ENCODE data around the gene AOC2. TPM values are rescaled to one million over a fixed set of nuclear protein-coding genes. Genes with fewer than 3 reads are reported as not detected.
"Not testable (repeated sequence)": the region's sequence is repeated elsewhere in the genome, so short reads cannot be mapped to it uniquely, and the experiment has no call there.

The AOC2 gene
- total RNA-seq, 2 donors from 2014 or later = 1.9 to 2.6 TPM

DNA sequence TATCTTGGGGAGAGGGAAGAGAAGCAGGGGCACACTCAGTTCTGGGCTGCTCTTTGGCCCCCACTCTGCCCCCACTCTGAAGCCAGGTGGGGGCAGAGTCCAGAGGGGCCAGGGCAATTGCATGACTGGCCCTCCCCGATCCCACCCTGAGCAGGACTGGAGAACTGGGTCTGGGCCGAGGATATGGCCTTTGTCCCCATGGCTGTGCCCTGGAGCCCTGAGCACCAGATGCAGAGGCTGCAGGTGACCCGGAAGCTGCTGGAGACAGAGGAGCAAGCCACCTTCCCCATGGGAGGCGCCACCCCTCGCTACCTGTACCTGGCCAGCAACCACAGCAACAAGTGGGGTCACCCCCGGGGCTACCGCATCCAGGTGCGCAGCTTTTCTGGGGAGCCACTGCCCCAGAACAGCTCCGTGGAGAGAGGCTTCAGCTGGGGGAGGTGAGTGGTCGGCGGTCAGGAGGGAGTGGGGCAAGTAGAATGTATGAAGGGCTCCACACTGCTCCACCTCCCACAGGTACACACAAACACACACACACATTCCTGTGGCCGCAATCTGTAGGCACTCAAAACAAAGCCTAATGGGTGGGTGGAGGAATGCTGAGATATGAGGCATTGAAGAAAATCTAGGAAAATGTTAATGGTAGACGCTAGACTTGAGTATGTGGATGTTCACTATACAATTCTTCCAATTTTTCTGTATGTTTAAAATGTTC, 28.0 kb downstream of the AOC2 start:
- no peaks in the 10 kb centered on the region for H3K9me3 ChIP-seq (ENCODE audit: control insufficient read depth, low read length, poor library complexity, severe bottlenecking)
- no peak for DNase-seq
- Mint-ChIP-seq H3K27ac (no peak overlapping the region), H3K27me3 (peaks cover 35% of the 10 kb centered on the region), H3K36me3 (ENCODE audit: low read depth) (peaks cover 4% of the 10 kb centered on the region), H3K4me3 (peak overlapping the region; percentile 46), H3K4me1 (no peaks in the 10 kb centered on the region)
- no peak for ATAC-seq

DNA sequence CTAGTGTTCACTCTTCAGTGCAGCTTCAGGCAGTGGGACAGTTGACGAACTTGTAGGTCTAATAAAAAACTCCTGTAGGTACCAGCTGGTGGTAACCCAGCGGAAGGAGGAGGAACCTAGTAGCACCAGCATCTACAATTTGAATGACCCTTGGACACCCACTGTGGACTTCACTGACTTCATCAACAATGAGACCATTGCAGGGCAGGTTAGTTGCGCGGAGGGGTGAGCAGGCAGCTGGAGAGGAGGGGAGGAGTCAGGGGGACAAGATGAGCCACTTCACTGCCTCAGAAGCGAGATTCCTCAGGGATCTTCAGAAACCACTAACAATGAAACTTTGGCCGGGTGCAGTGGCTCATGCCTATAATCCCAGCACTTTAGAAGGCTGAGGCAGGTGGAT, 28.9 kb downstream of the AOC2 start:
- peaks cover 4% of the 10 kb centered on the region for H3K36me3 Mint-ChIP-seq (ENCODE audit: low read depth)
- H3K9me3 ChIP-seq (ENCODE audit: control insufficient read depth, low read length, poor library complexity, severe bottlenecking) = no peaks in the 10 kb centered on the region
- H3K4me1 Mint-ChIP-seq = no peaks in the 10 kb centered on the region
- ATAC-seq = no peak
- no peak overlapping the region for H3K4me3 Mint-ChIP-seq
- H3K27me3 Mint-ChIP-seq = peaks cover 42% of the 10 kb centered on the region
- no peak overlapping the region for H3K27ac Mint-ChIP-seq
- DNase-seq = no peak

DNA sequence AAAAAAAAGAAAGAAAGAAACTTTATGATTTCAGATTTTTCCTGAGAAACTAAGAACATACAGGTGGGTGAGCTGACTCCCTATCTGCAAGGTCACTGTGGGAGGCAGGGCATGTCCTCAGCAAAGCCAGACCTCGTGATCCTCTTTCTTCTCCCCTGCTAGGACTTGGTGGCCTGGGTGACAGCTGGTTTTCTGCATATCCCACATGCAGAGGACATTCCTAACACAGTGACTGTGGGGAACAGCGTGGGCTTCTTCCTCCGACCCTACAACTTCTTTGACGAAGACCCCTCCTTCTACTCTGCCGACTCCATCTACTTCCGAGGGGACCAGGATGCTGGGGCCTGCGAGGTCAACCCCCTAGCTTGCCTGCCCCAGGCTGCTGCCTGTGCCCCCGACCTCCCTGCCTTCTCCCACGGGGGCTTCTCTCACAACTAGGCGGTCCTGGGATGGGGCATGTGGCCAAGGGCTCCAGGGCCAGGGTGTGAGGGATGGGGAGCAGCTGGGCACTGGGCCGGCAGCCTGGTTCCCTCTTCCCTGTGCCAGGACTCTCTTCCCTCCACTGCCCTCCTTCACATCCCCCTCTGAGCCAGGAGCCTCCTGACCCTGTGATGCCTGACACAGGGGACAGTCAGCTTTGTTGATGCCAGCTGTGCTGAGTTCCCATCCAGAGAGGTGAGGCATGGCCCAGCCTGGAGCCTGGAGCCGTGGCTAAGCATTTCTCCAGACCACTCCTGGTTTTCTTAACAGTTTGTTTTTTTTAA, 29.7 kb downstream of the AOC2 start:
- not testable (repeated sequence) for H3K36me3 Mint-ChIP-seq (ENCODE audit: low read depth); H3K9me3 ChIP-seq (ENCODE audit: control insufficient read depth, low read length, poor library complexity, severe bottlenecking); H3K4me1 Mint-ChIP-seq; ATAC-seq; H3K27ac Mint-ChIP-seq; DNase-seq; H3K4me3 Mint-ChIP-seq
- peaks cover 49% of the 10 kb centered on the region for H3K27me3 Mint-ChIP-seq

DNA sequence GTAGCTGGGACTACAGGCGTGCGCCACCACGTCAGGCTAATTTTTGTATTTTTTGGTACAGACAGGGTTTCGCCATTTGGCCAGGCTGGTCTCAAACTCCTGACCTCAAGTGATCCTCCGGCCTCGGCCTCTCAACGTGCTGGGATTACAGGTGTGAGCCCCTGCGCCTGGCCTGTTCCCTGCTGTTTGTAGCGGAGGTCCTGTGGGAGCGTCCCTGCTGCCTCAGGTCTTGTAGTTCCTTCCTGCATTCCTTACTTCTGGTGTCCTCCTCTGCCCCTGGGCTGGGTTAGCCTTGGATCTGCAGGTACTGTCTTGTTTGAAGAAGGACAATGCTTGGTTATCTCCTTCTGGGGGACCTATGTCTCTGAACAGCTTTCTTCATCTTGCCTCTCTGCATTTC, 32.7 kb downstream of the AOC2 start:
- H3K27ac Mint-ChIP-seq = no peak overlapping the region
- no peak for DNase-seq
- ATAC-seq = no peak
- peaks cover 4% of the 10 kb centered on the region for H3K36me3 Mint-ChIP-seq (ENCODE audit: low read depth)
- peaks cover 51% of the 10 kb centered on the region for H3K27me3 Mint-ChIP-seq
- H3K9me3 ChIP-seq (ENCODE audit: control insufficient read depth, low read length, poor library complexity, severe bottlenecking) = no peaks in the 10 kb centered on the region
- no peaks in the 10 kb centered on the region for H3K4me1 Mint-ChIP-seq
- no peak overlapping the region for H3K4me3 Mint-ChIP-seq

DNA sequence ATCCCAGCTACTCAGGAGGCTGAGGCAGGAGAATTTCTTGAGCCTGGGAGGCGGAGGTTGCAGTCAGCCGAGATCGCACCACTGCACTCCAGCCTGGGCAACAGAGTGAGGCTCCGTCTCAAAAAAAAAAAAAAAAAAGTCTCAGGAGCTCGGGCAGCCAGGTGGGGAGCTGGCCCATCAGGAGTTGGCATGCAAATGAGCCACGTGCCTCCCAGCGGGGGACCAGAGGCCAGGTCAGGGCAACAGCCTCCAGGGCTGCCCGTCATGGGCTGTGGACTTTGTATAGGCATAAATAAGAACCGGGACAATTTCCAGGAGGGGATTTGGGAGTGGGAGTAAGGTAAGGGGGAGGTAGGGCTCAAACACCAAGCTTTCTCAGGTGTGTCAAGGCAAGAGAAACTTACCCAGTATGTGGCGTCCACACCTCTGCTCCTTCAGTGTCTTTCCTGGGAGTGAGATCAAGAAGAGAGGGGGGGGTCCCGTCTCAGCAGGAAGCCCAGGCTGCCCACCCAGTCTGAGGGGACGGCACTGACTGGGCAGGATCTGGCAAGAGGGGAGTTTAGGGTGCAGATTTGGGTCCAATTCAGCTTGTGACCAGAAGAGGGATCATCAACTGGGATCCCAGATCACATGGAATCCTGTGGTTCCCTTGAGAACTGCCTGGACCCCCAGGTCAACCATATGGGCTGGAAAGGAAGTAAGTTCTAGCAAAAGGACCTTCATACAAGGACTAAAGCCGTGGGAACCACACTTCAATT, 33.9 kb downstream of the AOC2 start:
- Mint-ChIP-seq H3K4me1 (no peaks in the 10 kb centered on the region), H3K27me3 (peaks cover 41% of the 10 kb centered on the region), H3K4me3 (no peak overlapping the region), H3K36me3 (ENCODE audit: low read depth) (peaks cover 4% of the 10 kb centered on the region), H3K27ac (peak overlapping the region; percentile 21)
- no peaks in the 10 kb centered on the region for H3K9me3 ChIP-seq (ENCODE audit: control insufficient read depth, low read length, poor library complexity, severe bottlenecking)
- ATAC-seq (no peak), DNase-seq (no peak)

DNA sequence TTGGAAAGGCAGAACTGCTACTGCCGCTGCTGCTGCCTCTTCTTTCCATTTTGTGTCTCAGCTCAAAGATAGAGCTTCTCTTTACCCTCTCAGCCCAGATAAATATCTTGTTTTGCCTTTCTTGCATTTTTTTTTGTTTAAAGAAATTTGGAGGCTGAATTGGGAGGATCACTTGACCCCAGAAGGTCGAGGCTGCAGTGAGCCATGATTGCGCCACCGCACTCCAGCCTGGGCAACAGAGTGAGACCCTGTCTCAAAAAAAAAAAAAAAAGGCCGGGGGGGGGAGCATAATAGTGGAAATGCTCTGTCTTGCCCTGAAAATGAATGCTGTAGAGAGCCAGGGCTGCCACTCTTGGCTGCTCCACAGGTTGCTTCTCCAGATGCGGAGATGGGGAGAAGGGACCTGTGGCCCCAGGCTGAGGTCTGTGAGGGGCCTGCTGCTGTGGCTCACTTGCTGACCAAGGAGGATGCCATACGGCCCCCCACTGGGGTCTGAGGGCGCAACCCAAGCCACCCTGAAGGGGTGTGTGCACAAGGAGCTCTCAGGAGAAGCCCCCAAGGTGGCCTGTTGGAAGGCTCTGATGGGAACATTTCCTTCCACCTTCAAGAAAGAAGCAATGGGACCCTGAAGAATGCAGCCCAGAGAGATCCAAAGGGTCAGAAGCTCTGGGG, 34.7 kb downstream of the AOC2 start:
- DNase-seq (no peak), ATAC-seq (no peak)
- Mint-ChIP-seq H3K4me1 (no peaks in the 10 kb centered on the region), H3K4me3 (no peak overlapping the region), H3K36me3 (ENCODE audit: low read depth) (peaks cover 4% of the 10 kb centered on the region), H3K27me3 (peaks cover 39% of the 10 kb centered on the region), H3K27ac (no peak overlapping the region)
- H3K9me3 ChIP-seq (ENCODE audit: control insufficient read depth, low read length, poor library complexity, severe bottlenecking) = no peaks in the 10 kb centered on the region

DNA sequence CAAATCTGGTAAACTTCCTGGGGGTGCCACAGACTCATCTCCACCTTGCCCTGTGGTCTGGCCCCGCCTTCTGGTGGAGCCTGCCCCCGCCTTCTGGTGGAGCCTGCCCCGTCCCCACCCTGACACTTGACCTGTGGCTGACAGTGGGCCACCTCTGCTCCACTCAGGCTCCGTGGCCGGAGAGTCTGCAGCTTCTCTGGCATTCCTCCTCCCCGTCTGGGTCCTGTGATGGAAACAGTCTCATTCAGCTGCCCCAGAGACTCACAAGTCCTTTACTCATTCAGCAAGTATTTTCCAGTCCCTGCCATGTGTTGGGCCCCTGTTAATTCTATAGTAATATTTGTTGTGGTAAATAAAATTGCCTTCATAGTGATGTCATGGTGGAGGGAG, 35.2 kb downstream of the AOC2 start:
- Mint-ChIP-seq H3K36me3 (ENCODE audit: low read depth) (peaks cover 4% of the 10 kb centered on the region), H3K27me3 (peaks cover 39% of the 10 kb centered on the region), H3K4me3 (no peak overlapping the region), H3K4me1 (no peaks in the 10 kb centered on the region), H3K27ac (no peak overlapping the region)
- no peaks in the 10 kb centered on the region for H3K9me3 ChIP-seq (ENCODE audit: control insufficient read depth, low read length, poor library complexity, severe bottlenecking)
- DNase-seq (no peak), ATAC-seq (no peak)

DNA sequence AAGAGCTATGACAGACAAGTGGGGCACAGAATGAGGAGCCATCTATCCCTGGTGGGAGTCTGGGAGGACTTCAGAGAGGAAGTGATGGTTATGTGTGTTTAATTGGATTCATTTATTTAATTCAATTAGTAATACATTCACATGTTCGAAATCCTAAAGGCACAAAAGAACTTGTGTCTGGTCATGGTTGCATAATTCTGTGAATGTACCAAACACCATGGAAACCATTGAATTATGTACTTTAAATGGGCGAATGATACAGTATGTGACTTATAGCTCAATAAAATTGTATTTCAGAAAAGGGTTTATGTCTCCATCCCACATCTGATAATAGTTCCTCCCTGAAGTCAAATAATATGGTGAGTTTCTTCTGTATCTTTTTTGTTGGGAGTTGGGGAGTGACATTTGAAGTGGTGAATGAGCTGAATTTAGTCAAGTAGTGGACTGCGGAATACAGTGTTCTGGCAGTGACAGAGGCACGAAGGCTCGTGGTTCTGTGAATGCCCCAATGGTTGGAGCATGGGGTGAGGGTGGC, 36.5 kb downstream of the AOC2 start:
- Mint-ChIP-seq H3K27ac (no peak overlapping the region), H3K36me3 (ENCODE audit: low read depth) (peaks cover 4% of the 10 kb centered on the region), H3K27me3 (peaks cover 33% of the 10 kb centered on the region), H3K4me3 (no peak overlapping the region), H3K4me1 (no peaks in the 10 kb centered on the region)
- DNase-seq (no peak), ATAC-seq (no peak)
- no peaks in the 10 kb centered on the region for H3K9me3 ChIP-seq (ENCODE audit: control insufficient read depth, low read length, poor library complexity, severe bottlenecking)

DNA sequence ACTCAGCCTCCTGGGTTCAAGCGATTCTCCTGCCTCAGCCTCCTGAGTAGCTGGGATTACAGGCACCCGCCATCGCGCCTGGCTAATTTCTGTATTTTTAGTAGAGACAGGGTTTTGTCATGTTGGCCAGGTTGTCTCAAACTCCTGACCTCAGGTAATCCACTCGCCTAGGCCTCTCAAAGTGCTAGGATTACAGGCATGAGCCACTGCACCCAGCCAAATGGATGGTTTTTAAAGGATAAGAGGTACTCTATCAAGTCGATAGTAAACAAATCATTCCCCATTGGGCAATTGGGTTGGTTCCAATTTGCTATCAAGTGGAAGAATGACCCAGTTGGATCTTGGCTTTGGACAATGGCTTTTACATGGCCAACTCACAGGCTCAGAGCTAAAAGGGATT, 37.3 kb downstream of the AOC2 start:
- not testable (repeated sequence) for H3K4me3 Mint-ChIP-seq; H3K36me3 Mint-ChIP-seq (ENCODE audit: low read depth); H3K4me1 Mint-ChIP-seq; DNase-seq; ATAC-seq; H3K9me3 ChIP-seq (ENCODE audit: control insufficient read depth, low read length, poor library complexity, severe bottlenecking); H3K27ac Mint-ChIP-seq
- H3K27me3 Mint-ChIP-seq = peaks cover 40% of the 10 kb centered on the region

DNA sequence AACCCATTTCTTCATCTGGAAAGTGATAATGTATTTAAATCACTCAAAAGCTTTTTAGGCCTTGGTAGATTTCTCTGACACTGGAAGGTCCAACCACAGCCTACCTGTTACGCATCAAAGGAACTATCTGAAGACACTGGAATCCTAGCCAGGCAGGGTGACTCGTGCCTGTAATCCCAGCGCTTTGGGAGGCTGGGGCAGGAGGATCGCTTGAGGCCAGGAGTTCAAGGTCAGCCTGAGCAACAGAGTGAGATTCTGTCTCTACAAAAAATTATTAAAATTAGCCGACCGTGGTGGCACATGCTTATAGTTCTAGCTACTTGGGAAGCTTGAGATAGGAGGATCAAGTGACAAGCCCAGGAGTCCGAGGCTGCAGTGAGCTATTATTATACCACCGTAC, 37.8 kb downstream of the AOC2 start:
- H3K27me3 Mint-ChIP-seq = peaks cover 38% of the 10 kb centered on the region
- H3K36me3 Mint-ChIP-seq (ENCODE audit: low read depth) = peaks cover 2% of the 10 kb centered on the region
- no peaks in the 10 kb centered on the region for H3K9me3 ChIP-seq (ENCODE audit: control insufficient read depth, low read length, poor library complexity, severe bottlenecking)
- H3K4me3 Mint-ChIP-seq = no peak overlapping the region
- H3K27ac Mint-ChIP-seq = no peak overlapping the region
- peaks cover 4% of the 10 kb centered on the region for H3K4me1 Mint-ChIP-seq
- no peak for ATAC-seq
- no peak for DNase-seq

DNA sequence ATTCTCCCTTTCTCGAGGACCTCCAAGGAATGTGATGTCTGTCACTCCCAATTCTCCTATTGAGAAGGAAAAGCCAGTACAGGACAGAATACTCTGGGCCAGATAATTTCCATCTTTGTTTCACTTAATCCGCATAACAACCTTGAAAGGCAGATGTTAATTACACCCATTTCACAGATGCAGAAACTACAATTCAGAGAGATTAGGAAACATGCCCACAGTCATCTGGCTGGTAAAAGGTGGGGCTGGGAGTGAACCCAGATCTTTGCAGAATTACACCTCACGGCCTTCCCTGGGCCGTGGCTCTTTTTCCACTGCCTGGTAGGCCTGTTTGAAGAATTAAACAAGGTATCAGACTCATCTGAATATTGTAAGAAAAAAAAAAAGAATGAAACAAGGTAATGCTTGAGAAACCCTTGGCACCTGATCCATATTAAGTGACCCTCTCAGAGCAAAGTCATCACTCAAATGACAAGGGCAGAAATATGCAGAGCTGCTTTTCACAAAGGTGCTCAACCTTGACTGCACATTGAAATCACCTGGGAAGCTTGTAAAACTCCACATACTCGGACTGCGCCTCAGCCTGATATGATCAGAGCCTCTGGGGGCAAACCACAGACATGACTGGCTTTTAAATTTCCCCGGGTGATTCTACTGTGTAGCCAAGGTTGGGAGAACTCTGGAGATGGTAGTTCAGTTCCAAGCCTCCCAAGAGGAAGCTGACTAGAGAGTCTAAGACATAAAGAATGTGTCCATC, 39.6 kb downstream of the AOC2 start:
- peaks cover 24% of the 10 kb centered on the region for H3K27me3 Mint-ChIP-seq

DNA sequence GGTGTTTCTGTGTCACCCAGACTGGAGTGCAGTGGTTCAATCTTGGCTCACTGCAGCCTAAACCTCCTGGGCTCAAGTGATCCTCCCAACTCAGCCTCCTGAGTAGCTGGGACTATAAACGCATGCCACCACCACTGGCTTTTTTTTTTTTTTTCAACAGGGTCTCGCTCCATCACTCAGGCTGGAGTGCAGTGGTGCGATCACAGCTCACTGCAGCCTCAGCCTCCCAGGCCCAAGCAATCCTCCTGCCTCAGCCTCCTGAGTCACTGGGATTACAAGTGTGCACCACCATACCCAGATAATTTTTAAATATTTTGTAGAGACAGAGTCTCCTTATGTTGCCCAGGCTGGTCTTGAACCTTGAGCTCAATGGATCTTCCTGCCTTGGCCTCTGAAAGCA, 41.4 kb downstream of the AOC2 start:
- H3K36me3 Mint-ChIP-seq (ENCODE audit: low read depth); ATAC-seq; H3K4me1 Mint-ChIP-seq; DNase-seq; H3K27ac Mint-ChIP-seq; H3K4me3 Mint-ChIP-seq; H3K9me3 ChIP-seq (ENCODE audit: control insufficient read depth, low read length, poor library complexity, severe bottlenecking): not testable (repeated sequence)
- peaks cover 20% of the 10 kb centered on the region for H3K27me3 Mint-ChIP-seq

More for the DNA sequence above, 39.6 kb downstream of the AOC2 start:
- no peak overlapping the region for H3K27ac Mint-ChIP-seq
- DNase-seq (no peak), ATAC-seq (no peak)
- H3K4me3 Mint-ChIP-seq = no peak overlapping the region
- no peaks in the 10 kb centered on the region for H3K36me3 Mint-ChIP-seq (ENCODE audit: low read depth)
- no peaks in the 10 kb centered on the region for H3K9me3 ChIP-seq (ENCODE audit: control insufficient read depth, low read length, poor library complexity, severe bottlenecking)
- H3K4me1 Mint-ChIP-seq = peaks cover 4% of the 10 kb centered on the region
